Skin of body (tissue), 2 donors: Measurements from ENCODE around the gene AFTPH. TPM values are rescaled to one million over a fixed set of nuclear protein-coding genes. Genes with fewer than 3 reads are reported as not detected.
A peak's percentile ranks its signal among the peaks of the same experiment; 100 is the strongest.

ENCODE experiments used
- DNase-seq: peaks from one replicate; lab custom pipeline; 2025; lab: John Stamatoyannopoulos, UW
- total RNA-seq: library from RNA; depleted of rRNA; stranded (reverse); fragments of >200 nt; gene quantifications from one replicate; pipeline ENCODE4 v1.2.3, GENCODE V29; 2014

Gene AFTPH
- 55.1 TPM for total RNA-seq

DNA sequence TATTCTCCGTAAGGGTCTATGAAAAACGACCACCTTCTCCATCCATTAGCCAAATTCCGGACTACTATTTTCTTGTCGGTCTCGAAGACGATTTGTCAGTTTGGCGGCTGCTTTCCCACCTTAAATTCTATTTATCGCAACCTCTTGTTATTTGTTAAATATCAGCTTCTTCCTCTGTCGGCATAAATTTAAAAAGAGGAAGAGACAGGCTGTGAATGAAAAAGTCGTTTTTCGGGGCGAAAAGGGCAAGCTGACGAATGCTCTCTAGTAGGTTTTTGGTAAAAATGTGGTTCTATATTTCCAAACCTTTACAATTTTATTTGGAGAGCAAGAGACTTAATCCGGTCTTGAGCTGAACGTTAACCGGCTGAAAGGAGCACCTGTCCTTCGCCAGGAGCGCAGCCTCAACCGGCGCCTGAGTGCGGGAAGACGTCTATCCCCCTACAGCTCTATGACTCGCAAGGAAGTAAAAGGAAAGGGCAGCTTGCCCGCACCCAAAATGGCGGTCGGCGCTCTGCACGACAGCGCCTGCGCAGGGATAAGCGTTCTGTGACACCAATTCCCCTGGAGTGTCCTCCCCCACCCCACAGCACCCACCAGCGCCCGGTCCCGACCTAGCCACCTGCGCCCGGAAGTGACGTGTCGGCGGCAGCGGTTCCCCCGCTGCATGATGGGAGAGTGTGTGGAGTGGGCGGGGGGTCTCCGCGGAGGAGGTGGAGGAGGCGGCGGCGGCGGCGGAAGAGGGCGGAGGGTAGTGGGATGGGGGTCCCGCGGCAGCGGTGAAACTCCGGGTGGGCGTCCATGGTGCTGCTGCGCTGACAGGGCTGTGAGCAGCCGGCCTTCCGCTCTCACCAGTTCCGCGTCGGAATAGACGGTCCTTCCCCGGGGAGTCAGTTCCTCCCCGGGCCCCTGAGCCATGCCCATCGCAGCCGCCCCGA is at the start of gene AFTPH:
Gene AFTPH (plus strand): TSS at position 663 of the 938 bp plus-strand sequence. CDS start 27,147 bp downstream, outside the sequence.
- peak; percentile 97 for DNase-seq

GRCh38 chr2:64474636-64475035 is 49.5 kb upstream of the AFTPH start:
- DNase-seq: no peak

- no peak for DNase-seq
Measured at GRCh38 chr2:64477037-64477436, 47.1 kb upstream of the AFTPH start.

- no peak for DNase-seq
Measured at GRCh38 chr2:64477979-64478378, 46.1 kb upstream of the AFTPH start.

GRCh38 chr2:64478502-64479230 is 45.5 kb upstream of the AFTPH start:
- no peak for DNase-seq

GRCh38 chr2:64479259-64480117 is 44.6 kb upstream of the AFTPH start:
- DNase-seq: no peak

GRCh38 chr2:64481665-64482064 is 42.5 kb upstream of the AFTPH start:
- no peak for DNase-seq

GRCh38 chr2:64482243-64482642 is 41.9 kb upstream of the AFTPH start:
- DNase-seq: no peak

DNA sequence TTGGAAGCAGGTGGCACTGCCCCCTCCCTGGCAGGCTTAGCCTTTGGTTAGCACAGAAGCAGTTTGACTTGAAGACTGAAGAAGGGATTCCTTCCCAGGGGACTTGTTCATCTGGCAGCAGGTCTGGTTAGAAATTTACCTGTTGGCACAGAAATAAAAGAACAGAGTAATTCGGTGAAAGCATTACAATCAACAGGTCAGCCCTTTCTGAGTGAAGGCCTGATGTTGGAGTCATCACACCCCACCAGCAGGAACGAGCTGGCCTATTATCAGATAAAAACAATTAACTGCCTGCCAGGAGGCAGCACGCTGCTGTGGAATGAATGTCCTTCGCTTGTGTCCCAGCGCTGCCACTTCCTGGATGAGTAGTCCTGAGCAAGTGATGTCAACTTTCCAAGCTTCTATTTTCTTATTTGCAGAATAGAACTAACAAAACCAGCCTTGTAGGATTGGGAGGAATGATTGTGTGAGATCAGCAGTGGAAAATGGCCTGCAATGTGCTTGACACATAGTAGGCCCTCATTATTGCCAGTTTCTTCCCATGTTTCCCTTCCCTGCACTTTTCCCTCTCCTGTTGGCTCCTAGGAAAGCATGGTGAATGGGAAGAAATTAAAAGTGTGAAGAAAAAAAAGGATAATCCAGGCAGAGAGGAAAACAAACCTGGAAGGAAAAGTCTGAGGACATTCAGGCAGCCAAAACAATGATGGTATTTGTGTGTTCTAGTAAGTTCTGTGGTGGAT is 41.2 kb upstream of the AFTPH start:
- DNase-seq: no peak

GRCh38 chr2:64485331-64485730 is 38.8 kb upstream of the AFTPH start:
- DNase-seq: no peak

DNA sequence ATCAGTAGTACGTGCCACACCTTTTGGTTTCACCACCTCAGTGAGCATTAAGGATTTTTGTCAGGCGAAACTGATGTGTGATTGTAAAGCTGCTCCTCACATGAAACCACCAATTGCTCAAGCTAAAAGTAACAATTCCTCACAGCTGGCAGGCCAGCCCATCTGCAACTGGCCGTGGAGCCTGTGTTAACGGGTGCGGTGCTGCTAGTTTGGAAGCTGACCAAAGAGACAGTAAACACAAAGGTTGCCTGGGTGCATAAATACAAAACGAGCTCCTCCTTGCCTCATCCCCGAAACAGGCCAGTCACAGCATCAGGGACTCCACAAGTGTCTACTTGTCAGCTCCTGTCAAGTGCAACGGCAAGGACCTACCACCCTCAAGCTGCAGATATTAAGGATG is 38.2 kb upstream of the AFTPH start:
- peak; percentile 22 for DNase-seq

- DNase-seq: no peak
Measured at GRCh38 chr2:64487256-64488049, 36.7 kb upstream of the AFTPH start.

GRCh38 chr2:64488050-64488974 is 35.8 kb upstream of the AFTPH start:
- DNase-seq: peak; percentile 34

DNA sequence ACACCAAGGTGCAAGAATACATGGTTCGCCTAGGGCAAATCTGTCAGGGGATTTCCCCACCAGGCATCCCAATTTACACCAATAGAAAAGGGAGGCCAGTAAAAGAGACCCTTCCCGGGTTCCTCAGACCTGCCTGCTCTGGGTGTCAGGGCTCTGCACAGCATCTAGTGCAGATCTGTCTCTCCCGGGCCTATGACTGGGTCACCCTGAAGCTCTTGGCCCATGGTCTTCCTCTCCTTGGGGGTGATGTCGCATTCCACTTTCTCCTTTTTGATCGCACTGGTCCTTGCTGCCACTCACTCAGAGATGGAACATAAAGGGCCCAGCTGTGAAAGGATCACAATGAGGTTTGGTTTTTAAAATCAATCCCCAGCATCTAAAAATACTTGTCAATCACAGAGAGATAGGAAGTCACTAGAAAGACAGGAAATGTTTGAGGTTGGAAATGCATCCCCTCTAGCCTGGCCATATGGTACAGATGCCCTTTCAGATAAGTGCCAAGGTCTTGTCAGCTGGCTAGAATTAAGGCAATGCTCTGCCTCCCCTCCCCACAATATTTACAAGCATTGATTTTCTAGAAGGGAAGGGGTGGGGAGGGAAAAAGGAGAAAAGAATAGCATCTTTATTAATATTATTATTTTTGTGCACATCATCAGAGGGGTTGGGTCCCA is 34.9 kb upstream of the AFTPH start:
- no peak for DNase-seq

- DNase-seq: no peak
Measured at GRCh38 chr2:64491426-64491825, 32.7 kb upstream of the AFTPH start.

DNA sequence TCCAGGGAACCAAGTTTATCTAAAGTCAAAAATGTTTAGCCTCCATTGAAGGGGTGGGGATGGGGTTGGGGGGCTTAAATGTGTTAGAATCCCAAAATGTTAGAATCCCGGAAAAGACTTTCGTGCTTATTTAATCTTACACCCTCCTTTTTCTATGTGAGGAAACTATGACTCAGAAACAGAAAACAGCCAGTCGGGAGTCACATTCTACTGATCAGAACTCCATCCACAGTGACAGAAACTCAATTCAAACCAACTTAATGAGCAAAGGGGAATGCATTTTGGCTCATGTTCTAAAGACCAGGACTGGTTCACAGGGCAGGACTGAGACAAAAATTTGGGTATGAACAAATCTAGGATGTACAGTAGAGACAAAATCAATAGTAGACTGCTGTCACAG is 31.9 kb upstream of the AFTPH start:
- DNase-seq: no peak

- no peak for DNase-seq
Measured at GRCh38 chr2:64492821-64493220, 31.3 kb upstream of the AFTPH start.

- DNase-seq: no peak
Measured at GRCh38 chr2:64493788-64494187, 30.3 kb upstream of the AFTPH start.
